LoVo (cell line): Measurements from ENCODE around the gene DLX1.
"Not testable (repeated sequence)": the region's sequence is repeated elsewhere in the genome, so short reads cannot be mapped to it uniquely, and the experiment has no call there.

ENCODE experiments used
- DNase-seq: peaks from one replicate; pipeline ENCODE4 v3.0.0-alpha.2; 2016; ENCODE audit warnings: low spot score

The DLX1 gene

DNA sequence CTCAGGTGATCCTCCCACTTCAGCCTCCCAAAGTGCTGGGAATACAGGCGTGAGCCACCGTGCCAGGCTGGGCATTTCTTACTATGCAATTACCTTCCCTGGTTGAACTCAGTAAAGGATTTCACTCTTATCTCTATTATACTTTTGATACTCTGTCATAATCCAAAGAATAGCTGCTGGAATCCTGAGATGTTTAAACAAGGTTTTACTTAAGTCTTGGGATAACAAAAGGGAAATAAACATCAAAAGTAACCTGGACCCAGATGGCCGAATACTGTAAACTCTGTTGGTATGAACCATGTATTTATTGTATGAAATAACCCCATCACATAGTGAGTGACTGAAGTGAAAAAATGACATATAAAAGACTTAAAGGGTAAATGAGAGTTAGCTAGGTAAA, 29.3 kb downstream of the DLX1 start:
- no peak for DNase-seq

DNA sequence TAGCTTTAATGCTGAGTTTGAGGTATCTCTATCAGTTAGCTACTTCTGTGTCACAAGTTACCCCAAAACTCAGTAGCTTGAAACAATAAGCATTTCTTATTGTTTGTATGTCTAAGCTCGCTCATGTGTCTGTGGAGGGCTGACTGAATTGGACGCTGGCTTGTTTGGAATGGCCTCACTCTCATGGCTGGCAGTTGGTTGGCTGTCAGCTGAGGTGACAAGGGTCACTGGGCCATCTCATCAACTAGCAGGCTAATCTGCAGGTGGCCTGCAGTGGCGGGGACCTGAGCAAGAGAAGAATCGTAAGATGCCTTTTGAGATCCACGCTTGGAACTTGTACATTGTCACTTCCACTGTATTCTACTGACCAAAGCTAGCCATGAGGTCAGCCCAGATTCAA, 30.8 kb downstream of the DLX1 start:
- DNase-seq = no peak

DNA sequence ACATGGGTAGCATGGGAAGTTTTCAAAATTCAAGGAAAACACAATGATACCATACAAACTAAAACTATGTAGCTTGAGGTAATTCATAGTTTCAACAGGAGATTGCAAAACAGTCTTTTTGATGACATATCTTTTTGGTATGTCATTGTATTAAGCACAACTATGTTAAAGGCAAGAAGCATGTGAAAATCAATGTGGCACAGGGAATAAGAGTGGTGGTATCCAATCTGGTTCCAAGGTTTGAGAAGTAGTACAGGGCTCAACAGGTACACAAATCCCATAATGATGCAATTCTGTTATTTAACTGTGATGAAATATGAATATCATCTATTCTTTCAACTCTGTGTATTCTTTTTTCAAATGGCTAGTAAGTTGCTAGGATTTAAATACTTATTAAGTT, 33.8 kb downstream of the DLX1 start:
- DNase-seq = no peak

DNA sequence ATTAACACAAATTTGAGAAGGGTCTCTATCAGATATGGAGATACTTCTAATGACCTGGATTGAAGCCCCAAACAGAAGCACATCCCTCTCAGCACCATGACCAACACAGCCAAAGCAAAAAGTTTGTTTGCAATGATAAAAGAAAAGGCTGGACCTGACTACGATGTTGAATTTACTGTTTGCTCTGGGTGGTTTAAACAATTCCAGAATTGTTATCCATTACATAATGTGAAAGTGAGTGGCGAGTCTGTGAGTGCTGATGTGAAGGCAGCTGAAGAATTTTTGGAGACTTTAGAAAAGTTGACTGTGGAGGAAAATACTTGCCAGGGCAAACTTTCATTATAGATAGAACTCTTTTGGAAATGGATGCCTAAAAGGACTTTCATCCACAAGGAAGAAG, 34.8 kb downstream of the DLX1 start:
- DNase-seq = no peak

DNA sequence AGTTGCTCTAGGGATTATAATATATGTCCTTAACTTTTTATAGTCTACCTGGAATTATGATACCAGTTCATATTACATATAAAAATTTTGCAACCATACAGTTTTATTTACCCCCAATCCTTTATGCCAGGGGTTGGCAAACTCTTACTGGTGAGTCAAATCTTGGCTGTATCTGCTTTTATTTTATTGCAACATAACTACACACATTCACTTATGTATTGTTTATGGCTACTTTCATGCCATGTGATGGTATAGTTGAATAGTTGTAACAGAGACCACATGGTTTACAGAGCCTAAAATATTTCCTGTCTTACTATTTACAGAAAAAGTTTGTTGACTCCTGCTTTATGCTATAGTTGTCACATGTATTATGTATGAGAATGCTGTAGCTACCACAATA, 43.2 kb downstream of the DLX1 start:
- no peak for DNase-seq

DNA sequence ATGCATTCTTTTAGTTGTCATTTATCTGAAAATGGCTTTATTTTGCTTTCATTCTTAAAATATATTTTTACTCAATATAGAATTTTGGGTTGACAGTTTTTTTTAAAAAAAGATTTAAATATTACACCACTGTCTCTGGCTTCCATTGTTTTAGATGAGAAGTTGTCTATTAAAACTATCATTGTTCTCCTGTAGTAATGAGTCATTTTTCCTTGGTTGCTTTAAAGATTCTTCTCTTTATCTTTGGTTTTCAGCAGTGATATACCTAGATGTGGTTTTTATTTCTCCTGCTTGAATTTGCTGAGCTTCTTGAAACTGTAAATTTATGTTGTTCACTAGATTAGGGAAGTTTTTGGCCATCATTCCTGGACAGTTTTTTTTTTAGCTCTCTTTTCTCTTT, 44.1 kb downstream of the DLX1 start:
- no peak for DNase-seq

DNA sequence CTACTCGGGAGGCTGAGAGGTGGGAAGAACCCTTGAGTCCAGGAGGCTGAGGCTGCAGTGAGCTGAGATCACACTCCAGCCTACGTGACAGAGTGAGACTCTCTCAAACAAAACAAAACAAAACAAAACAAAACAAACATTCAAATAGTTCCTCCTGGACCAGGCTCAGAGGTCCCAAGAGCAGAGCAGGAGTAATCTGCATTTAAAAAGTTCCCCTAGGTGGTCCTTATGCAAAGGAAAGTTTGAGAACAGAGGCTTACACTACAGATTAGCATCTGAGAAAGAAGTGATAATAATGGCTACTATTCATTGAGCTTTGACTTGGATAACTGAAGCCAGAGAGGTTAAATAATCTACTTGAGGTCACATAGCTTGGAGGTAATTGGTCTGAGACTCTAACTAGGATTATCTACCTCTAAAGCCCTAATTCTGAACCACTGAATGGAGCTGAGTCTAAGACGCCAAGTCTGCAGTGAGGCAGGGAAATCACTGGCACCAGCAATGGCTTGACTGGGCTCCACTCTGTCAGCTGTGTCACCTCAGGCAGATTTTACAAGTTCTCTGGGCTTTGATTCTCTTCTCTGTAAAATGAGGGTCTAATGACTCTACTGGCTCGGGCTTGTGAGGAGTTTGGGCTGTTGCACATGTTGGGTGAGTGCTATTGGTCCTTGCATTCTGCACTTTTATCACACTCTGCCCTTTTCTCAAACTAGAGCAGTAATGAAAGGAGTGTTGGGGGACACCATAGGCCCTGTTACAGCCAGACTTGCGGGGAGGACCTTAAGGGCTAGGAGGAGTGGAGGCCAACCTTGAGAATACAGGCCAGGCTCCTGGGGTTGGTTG, 46.6 kb downstream of the DLX1 start:
- no peak for DNase-seq

DNA sequence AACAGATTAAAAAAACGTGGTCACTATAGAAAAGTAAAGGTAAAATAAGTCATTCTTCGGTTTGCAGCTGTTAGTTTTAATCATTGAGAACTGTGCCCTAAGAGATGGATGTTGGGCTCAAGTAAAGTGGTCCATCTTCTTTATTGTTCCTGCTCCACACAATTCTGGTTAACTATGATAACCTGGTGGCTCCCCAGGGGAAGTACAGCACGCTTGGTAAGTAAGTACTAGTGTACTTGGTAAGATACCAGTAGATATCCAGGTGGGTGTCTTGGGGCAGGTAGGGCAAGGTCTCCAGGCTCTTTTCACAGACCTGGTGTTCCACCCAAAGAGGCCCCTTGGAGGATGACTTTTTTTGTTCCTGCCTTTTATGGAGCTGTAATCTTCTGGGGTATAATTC, 49.0 kb downstream of the DLX1 start:
- DNase-seq = no peak

DNA sequence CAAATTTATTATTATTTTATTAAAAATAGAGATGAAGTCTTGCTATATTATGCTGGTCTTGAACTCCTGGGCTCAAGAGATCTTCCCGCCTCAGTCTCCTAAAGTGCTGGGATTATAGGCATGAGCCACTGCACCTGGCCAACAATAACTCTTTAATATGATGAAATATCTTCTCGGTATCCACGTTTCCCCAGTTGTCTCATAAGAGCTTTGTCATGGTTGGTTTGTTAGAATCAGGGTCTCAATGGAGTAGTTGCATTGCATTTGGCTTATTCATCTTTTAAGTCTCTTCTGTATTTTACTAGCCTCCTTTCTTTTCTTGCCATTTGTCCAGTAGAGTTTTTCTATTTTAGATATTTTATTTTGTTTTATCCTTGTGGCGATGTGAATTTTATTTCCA, 50.1 kb downstream of the DLX1 start:
- no peak for DNase-seq

DNA sequence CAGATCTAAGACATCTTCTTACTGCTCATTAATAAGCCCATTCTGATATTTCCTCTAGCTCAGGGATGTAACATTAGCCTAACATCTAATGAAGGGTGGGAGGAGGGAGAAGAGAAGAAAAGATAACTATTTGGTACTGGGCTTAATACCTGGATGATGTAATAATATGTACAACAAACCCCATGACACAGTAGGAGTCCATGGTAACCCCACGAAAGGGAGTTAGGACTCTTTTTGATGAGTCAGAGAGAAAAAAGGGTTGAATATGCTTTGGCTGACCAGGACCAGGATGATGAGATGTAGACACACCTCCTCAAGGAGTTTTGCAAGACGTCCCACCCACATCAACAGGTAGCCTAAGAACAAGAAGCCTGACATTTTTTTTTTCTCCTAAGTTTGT, 51.8 kb downstream of the DLX1 start:
- DNase-seq = no peak

DNA sequence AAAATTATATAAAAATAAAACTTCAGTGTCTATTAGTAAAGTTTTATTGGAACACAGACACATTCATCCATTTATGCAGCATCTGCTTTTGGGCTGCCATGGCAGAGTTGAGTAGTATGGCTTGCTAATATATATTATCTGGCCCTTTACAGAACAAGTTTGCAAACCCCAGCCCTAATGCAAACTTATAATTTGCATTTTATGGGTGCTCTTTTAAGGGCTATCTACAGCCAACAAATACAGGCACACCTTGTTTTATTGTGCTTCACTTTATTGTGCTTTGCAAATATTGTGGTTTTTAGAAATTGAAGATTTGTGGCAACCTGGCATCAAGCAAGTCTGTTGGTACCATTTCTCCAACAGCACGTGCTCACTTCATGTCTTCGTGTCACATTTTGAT, 52.6 kb downstream of the DLX1 start:
- peak; percentile 7 for DNase-seq

DNA sequence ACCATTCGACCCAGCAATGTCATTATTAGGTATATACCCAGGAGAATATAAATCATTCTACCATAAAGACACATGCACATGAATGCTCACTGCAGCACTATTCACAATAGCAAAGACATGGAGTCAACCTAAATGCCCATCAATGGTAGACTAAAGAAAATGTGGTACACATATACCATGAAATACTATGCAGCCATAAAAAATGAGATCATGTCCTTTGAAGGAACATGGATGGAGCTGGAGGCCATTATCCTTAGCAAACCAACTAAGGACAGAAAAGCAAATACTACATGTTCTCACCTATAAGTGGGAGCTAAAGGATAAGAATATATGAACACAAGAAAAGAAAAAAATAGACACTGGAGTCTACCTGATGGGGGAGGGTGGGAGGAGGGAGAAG, 53.4 kb downstream of the DLX1 start:
- DNase-seq = not testable (repeated sequence)
